Spinal cord (tissue), 10 donors: ENCODE data around the gene HOXD8. TPM values are rescaled to one million over a fixed set of nuclear protein-coding genes. Genes with fewer than 3 reads are reported as not detected.

ENCODE experiments used
- DNase-seq, 6 donors: peaks; one replicate each; pipeline versions ENCODE4 v3.0.0 to v3.0.0-alpha.2; 2013 to 2015; ENCODE audit warnings: low spot score in 6 of 6, low read depth in 4 of 6
- H3K27ac ChIP-seq: one replicate; pipeline ENCODE4 v1.5.1; 2013; ENCODE audit warnings: low read depth, low read length, control low read depth
- H3K27me3 ChIP-seq: one replicate; pipeline ENCODE4 v1.6.1; 2013; ENCODE audit warnings: low read length; ENCODE audit not compliant: control insufficient read depth, insufficient read depth
- H3K36me3 ChIP-seq: one replicate; pipeline ENCODE4 v1.6.1; 2013; ENCODE audit warnings: low read length; ENCODE audit not compliant: control insufficient read depth, insufficient read depth
- H3K4me1 ChIP-seq: one replicate; pipeline ENCODE4 v1.6.1; 2013; ENCODE audit warnings: low read length; ENCODE audit not compliant: control insufficient read depth, insufficient read depth
- H3K4me3 ChIP-seq: one replicate; pipeline ENCODE4 v1.5.1; 2013; ENCODE audit warnings: low read depth, low read length, control low read depth
- H3K9me3 ChIP-seq: one replicate; pipeline ENCODE4 v1.6.1; 2013; ENCODE audit warnings: low read length; ENCODE audit not compliant: control insufficient read depth, insufficient read depth
- WGBS: methylation state at CpG from one replicate; pipeline ENCODE4 v1.1.5; 2013; ENCODE audit warnings: missing lambda C conversion rate; ENCODE audit not compliant: insufficient coverage; 5-methylcytosine and 5-hydroxymethylcytosine counted together
- polyA plus RNA-seq, 2 donors: library from polyadenylated mRNA; unstranded; fragments of 120-200 nt; gene quantifications; one replicate each; pipeline ENCODE4 v1.2.1, GENCODE V29; 2013; ENCODE audit not compliant: insufficient read length in 2 of 2
- small RNA-seq: library from RNA; depleted of rRNA; stranded (forward); fragments of <200 nt; gene quantifications from one replicate; pipeline ENCODE3, GENCODE V24; 2014; ENCODE audit warnings: low replicate concordance
- total RNA-seq, 2 donors: library from RNA; depleted of rRNA in 1 of 2; stranded (reverse); fragments of 120-200 nt in 1 of 2; fragments of >200 nt in 1 of 2; gene quantifications; one replicate each; pipeline versions ENCODE4 v1.2.3 to v1.2.4, GENCODE V29; 2013 to 2014
- donor health status: healthy.

Gene HOXD8
- total and polyA plus RNA-seq, 4 donors = 10.5 to 42.7 (median 21.4) TPM

- Histone ChIP-seq H3K4me1 (peaks cover 28% of the 10 kb centered on the region), H3K27ac (no peak overlapping the region)
These were observed 48.1 kb downstream of the HOXD8 start for GRCh38 chr2:176177580-176178037.

GRCh38 chr2:176178038-176178756, 48.7 kb downstream of the HOXD8 start:
- peak in 1 of 6 donors; percentile 76 for DNase-seq
- 4% methylated on average over 68 of the region's 68 CpGs for WGBS
- Histone ChIP-seq H3K27me3 (peaks cover 17% of the 10 kb centered on the region), H3K4me1 (peaks cover 28% of the 10 kb centered on the region), H3K9me3 (no peaks in the 10 kb centered on the region), H3K4me3 (peak overlapping the region; percentile 46), H3K36me3 (peaks cover 3% of the 10 kb centered on the region), H3K27ac (no peak overlapping the region)

More at GRCh38 chr2:176177580-176178037, 48.1 kb downstream of the HOXD8 start:
- 12% methylated on average over 10 of the region's 12 CpGs for WGBS
- DNase-seq = peak in 1 of 6 donors; percentile 25
- Histone ChIP-seq H3K36me3 (peaks cover 3% of the 10 kb centered on the region), H3K9me3 (no peaks in the 10 kb centered on the region), H3K4me3 (peak overlapping the region; percentile 46), H3K27me3 (peaks cover 22% of the 10 kb centered on the region)

GRCh38 chr2:176178757-176179295, 49.3 kb downstream of the HOXD8 start:
- no CpG with 5 or more reads among the region's 7 CpGs for WGBS
- Histone ChIP-seq H3K27ac (no peak overlapping the region), H3K36me3 (peaks cover 3% of the 10 kb centered on the region), H3K4me1 (peaks cover 28% of the 10 kb centered on the region), H3K27me3 (peaks cover 16% of the 10 kb centered on the region), H3K4me3 (no peak overlapping the region), H3K9me3 (no peaks in the 10 kb centered on the region)
- no peak for DNase-seq

- Histone ChIP-seq H3K4me3 (no peak overlapping the region), H3K4me1 (peaks cover 13% of the 10 kb centered on the region), H3K36me3 (no peaks in the 10 kb centered on the region), H3K27me3 (peaks cover 15% of the 10 kb centered on the region), H3K9me3 (no peaks in the 10 kb centered on the region), H3K27ac (no peak overlapping the region)
- no peak for DNase-seq
- 60% methylated on average over 1 of the region's 3 CpGs for WGBS
These were observed 52.0 kb downstream of the HOXD8 start for GRCh38 chr2:176181551-176181950.

Small RNA genes lying within 50 kb of the gene (small RNA-seq; reads per million reads assigned to genes)
- gene MIR10B = 171,554 reads per million, percentile 100 among the genes with 10 or more reads in this experiment

Other genes with a start within 250 kb of the HOXD8 start
- 10 to 100 TPM; 38.7 to 72.8 TPM for gene LNPK, start 127.4 kb upstream of the HOXD8 start, total RNA-seq
- 10 to 100 TPM; 26.2 to 40.6 TPM for gene LNPK, start 127.4 kb upstream of the HOXD8 start, polyA plus RNA-seq
- under 1 TPM; 0.17 to 0.59 TPM for gene EVX2, start 45.7 kb upstream of the HOXD8 start, total RNA-seq
- 1 to 10 TPM in 1 of 2 donors, under 1 TPM in 1; 0.74 to 1.1 TPM for gene EVX2, start 45.7 kb upstream of the HOXD8 start, polyA plus RNA-seq
- under 1 TPM in 1 of 2 donors, not detected in 1; 0.10 TPM for gene HOXD13, start 37.0 kb upstream of the HOXD8 start, total RNA-seq
- not detected for gene HOXD13, start 37.0 kb upstream of the HOXD8 start, polyA plus RNA-seq
- not detected for gene HOXD12, start 29.9 kb upstream of the HOXD8 start, total RNA-seq
- gene HOXD12, start 29.9 kb upstream of the HOXD8 start, polyA plus RNA-seq = not detected
- gene HOXD11, start 22.4 kb upstream of the HOXD8 start, total RNA-seq = 1 to 10 TPM in 1 of 2 donors, not detected in 1; 1.4 TPM
- under 1 TPM; 0.39 to 0.51 TPM for gene HOXD11, start 22.4 kb upstream of the HOXD8 start, polyA plus RNA-seq
- gene HOXD10, start 12.9 kb upstream of the HOXD8 start, total RNA-seq = 10 to 100 TPM in 1 of 2 donors, not detected in 1; 15.5 TPM
- gene HOXD10, start 12.9 kb upstream of the HOXD8 start, polyA plus RNA-seq = under 1 TPM; 0.92 to 0.98 TPM
- gene HOXD9, start 7.0 kb upstream of the HOXD8 start, total RNA-seq = 1 to 10 TPM in 1 of 2 donors, under 1 TPM in 1; 0.22 to 3.2 TPM
- 1 to 10 TPM; 3.0 to 3.2 TPM for gene HOXD9, start 7.0 kb upstream of the HOXD8 start, polyA plus RNA-seq
- 1 to 10 TPM; 3.9 to 9.0 TPM for gene HOXD4, start 21.8 kb downstream of the HOXD8 start, total RNA-seq
- 10 to 100 TPM; 15.7 to 19.8 TPM for gene HOXD4, start 21.8 kb downstream of the HOXD8 start, polyA plus RNA-seq
- 10 to 100 TPM in 1 of 2 donors, 1 to 10 TPM in 1; 7.3 to 11.2 TPM for gene HOXD3, start 27.6 kb downstream of the HOXD8 start, total RNA-seq
- gene HOXD3, start 27.6 kb downstream of the HOXD8 start, polyA plus RNA-seq = 10 to 100 TPM; 18.1 to 23.0 TPM
- 1 to 10 TPM in 1 of 2 donors, under 1 TPM in 1; 0.66 to 2.7 TPM for gene HOXD1, start 59.0 kb downstream of the HOXD8 start, total RNA-seq
- gene HOXD1, start 59.0 kb downstream of the HOXD8 start, polyA plus RNA-seq = 1 to 10 TPM; 5.1 to 5.6 TPM
- 10 to 100 TPM; 34.1 to 42.9 TPM for gene MTX2, start 139.7 kb downstream of the HOXD8 start, total RNA-seq
- 100 to 1,000 TPM in 1 of 2 donors, 10 to 100 TPM in 1; 94.7 to 102 TPM for gene MTX2, start 139.7 kb downstream of the HOXD8 start, polyA plus RNA-seq